SK-N-SH (cell line): ENCODE results near the gene ZNF682. TPM values are rescaled to one million over a fixed set of nuclear protein-coding genes. Genes with fewer than 3 reads are reported as not detected.

Experiments used
- CTCF ChIA-PET: fragments of 300-600, 350-600 bp; formaldehyde crosslinking; extraction: SDS; loops from one replicate; lab custom pipeline; 2021; lab: Yijun Ruan, JAX
- POLR2A ChIA-PET: fragments of 350-600 bp; sonication (Branson Sonifier 250); formaldehyde crosslinking; extraction: SDS; loops from one replicate; lab custom pipeline; 2020; ENCODE audit warnings: antibody characterized with exemption, inconsistent platforms; lab: Yijun Ruan, JAX
- DNase-seq: peaks from one replicate; pipeline ENCODE4 v3.0.0; 2012
- H2AFZ ChIP-seq: fragments of 200-600 bp; sonication (generic); 2 replicates; pipeline ENCODE4 v1.8.1; 2016; ENCODE audit warnings: antibody characterized with exemption, mild to moderate bottlenecking, low read depth
- H3F3A ChIP-seq: fragments of 200-600 bp; sonication (generic); replicated peaks from 2 replicates; pipeline ENCODE3; 2016; ENCODE audit warnings: antibody characterized with exemption, mild to moderate bottlenecking; ENCODE audit not compliant: insufficient read depth
- H3K27ac ChIP-seq, 2 experiments: fragments of 200-500 bp in 1 of 2; fragments of 200-600 bp in 1 of 2; sonication (Bioruptor generic) in 1 of 2; sonication (generic), shearing (Covaris generic) in 1 of 2; 2 replicates each; pipeline versions ENCODE4 v1.5.1 to v1.6.1; 2014 to 2016; ENCODE audit warnings: low read depth in 2 of 2, inconsistent platforms in 1 of 2, low read length in 1 of 2, mild to moderate bottlenecking in 1 of 2, mixed read lengths in 1 of 2
- H3K27me3 ChIP-seq: fragments of 200-600 bp; sonication (generic), shearing (Covaris generic); 2 replicates; pipeline ENCODE4 v1.6.1; 2016; ENCODE audit warnings: mixed run types; ENCODE audit not compliant: insufficient read depth
- H3K36me3 ChIP-seq, 2 experiments: fragments of 200-500 bp in 1 of 2; fragments of 200-600 bp in 1 of 2; sonication (Bioruptor generic) in 1 of 2; sonication (generic) in 1 of 2; replicated peaks in 1 of 2; 2 replicates each; pipeline versions ENCODE3 to v1.5.1; 2014 to 2016; ENCODE audit warnings: low read length in 1 of 2, mild to moderate bottlenecking in 1 of 2; ENCODE audit not compliant: insufficient read depth in 2 of 2, control insufficient read depth in 1 of 2
- H3K4me1 ChIP-seq, 2 experiments: fragments of 200-500 bp in 1 of 2; fragments of 200-600 bp in 1 of 2; sonication (Bioruptor generic) in 1 of 2; sonication (generic), shearing (Covaris generic) in 1 of 2; 2 replicates each; pipeline versions ENCODE4 v1.5.1 to v1.6.1; 2014 to 2016; ENCODE audit warnings: low read depth in 1 of 2, low read length in 1 of 2, mixed run types in 1 of 2; ENCODE audit not compliant: insufficient read depth in 2 of 2, control insufficient read depth in 1 of 2
- H3K4me2 ChIP-seq: fragments of 200-600 bp; sonication (generic), shearing (Covaris generic); 2 replicates; pipeline ENCODE4 v1.6.1; 2017; ENCODE audit warnings: mixed run types
- H3K4me3 ChIP-seq, 2 experiments: fragments of 200-500 bp in 1 of 2; fragments of 200-600 bp in 1 of 2; sonication (Bioruptor generic) in 1 of 2; sonication (generic), shearing (Covaris generic) in 1 of 2; 2 replicates each; pipeline versions ENCODE4 v1.5.1 to v1.8.1; 2014 to 2016; ENCODE audit warnings: low read depth in 2 of 2, inconsistent platforms in 1 of 2, low read length in 1 of 2, mild to moderate bottlenecking in 1 of 2, mixed read lengths in 1 of 2, moderate library complexity in 1 of 2
- H3K79me2 ChIP-seq: fragments of 200-600 bp; sonication (generic); 2 replicates; pipeline ENCODE4 v1.8.1; 2017; ENCODE audit warnings: mild to moderate bottlenecking; ENCODE audit not compliant: insufficient read depth
- H3K9ac ChIP-seq: fragments of 200-600 bp; sonication (generic); 2 replicates; pipeline ENCODE4 v1.6.1; 2017; ENCODE audit warnings: mixed run types
- H3K9me2 ChIP-seq: fragments of 200-600 bp; sonication (generic); 2 replicates; pipeline ENCODE4 v1.6.1; 2017; ENCODE audit warnings: mixed run types
- H3K9me3 ChIP-seq: fragments of 200-600 bp; sonication (generic); 2 replicates; pipeline ENCODE4 v1.6.1; 2017; ENCODE audit warnings: mixed run types, mild to moderate bottlenecking, moderate library complexity
- H4K20me1 ChIP-seq: fragments of 200-600 bp; sonication (generic); 2 replicates; pipeline ENCODE4 v1.6.1; 2017; ENCODE audit warnings: mild to moderate bottlenecking, mixed run types; ENCODE audit not compliant: insufficient read depth
- EP300 ChIP-seq, 2 experiments: IDR thresholded peaks; 2 replicates each; pipeline versions ENCODE4 v1.4.0 to v1.6.1; 2012; ENCODE audit warnings: borderline replicate concordance in 1 of 2, low read depth in 1 of 2, low read length in 1 of 2
- FOSL2 ChIP-seq: IDR thresholded peaks from 2 replicates; pipeline ENCODE4 v1.4.0; 2012; ENCODE audit warnings: low read depth, mild to moderate bottlenecking, moderate library complexity, borderline replicate concordance
- FOXM1 ChIP-seq: IDR thresholded peaks from 2 replicates; pipeline ENCODE4 v1.4.0; 2012; ENCODE audit warnings: low read depth, mild to moderate bottlenecking
- GATA2 ChIP-seq: sonication (generic); formaldehyde crosslinking; IDR thresholded peaks from 2 replicates; pipeline ENCODE4 v1.5.0; 2020; ENCODE audit warnings: mild to moderate bottlenecking, missing genetic modification reagents
- MEF2A ChIP-seq: IDR thresholded peaks from 2 replicates; pipeline ENCODE4 v1.4.0; 2012; ENCODE audit warnings: low read depth, borderline replicate concordance
- MXI1 ChIP-seq: IDR thresholded peaks from 2 replicates; pipeline ENCODE4 v1.6.1; 2012; ENCODE audit warnings: mild to moderate bottlenecking, low read depth, low read length, improper control_type of control experiment
- NFIC ChIP-seq: IDR thresholded peaks from 2 replicates; pipeline ENCODE4 v1.4.0; 2012; ENCODE audit warnings: borderline replicate concordance
- POLR2AphosphoS5 ChIP-seq: IDR thresholded peaks from 2 replicates; pipeline ENCODE4 v1.6.1; 2012; ENCODE audit warnings: low read depth, low read length
- RAD21 ChIP-seq: IDR thresholded peaks from 2 replicates; pipeline ENCODE4 v1.6.1; 2012; ENCODE audit warnings: mild to moderate bottlenecking, low read length
- RCOR1 ChIP-seq: fragments of 150-350 bp; IDR thresholded peaks from 2 replicates; pipeline ENCODE4 v1.6.1; 2017; ENCODE audit warnings: antibody characterized with exemption, low read length
- SIN3A ChIP-seq: IDR thresholded peaks from 2 replicates; pipeline ENCODE4 v1.6.1; 2012; ENCODE audit warnings: low read depth, mild to moderate bottlenecking, low read length, moderate library complexity, borderline replicate concordance
- SMC3 ChIP-seq: IDR thresholded peaks from 2 replicates; pipeline ENCODE4 v1.6.1; 2012; ENCODE audit warnings: low read depth, low read length, improper control_type of control experiment
- TAF1 ChIP-seq: IDR thresholded peaks from 2 replicates; pipeline ENCODE4 v1.6.1; 2012; ENCODE audit warnings: low read depth, mild to moderate bottlenecking, low read length, moderate library complexity, borderline replicate concordance
- TCF12 ChIP-seq: IDR thresholded peaks from 2 replicates; pipeline ENCODE4 v1.4.0; 2012
- TEAD4 ChIP-seq: IDR thresholded peaks from 2 replicates; pipeline ENCODE4 v1.4.0; 2012; ENCODE audit warnings: mild to moderate bottlenecking, borderline replicate concordance; ENCODE audit not compliant: insufficient read depth
- YY1 ChIP-seq: IDR thresholded peaks from 2 replicates; pipeline ENCODE4 v1.4.0; 2012; ENCODE audit warnings: low read depth, mild to moderate bottlenecking
- WGBS: methylation state at CpG from one replicate; pipeline ENCODE4 v1.1.6; 2017; ENCODE audit warnings: low lambda C conversion rate; 5-methylcytosine and 5-hydroxymethylcytosine counted together
- polyA plus RNA-seq, 3 experiments: library from polyadenylated mRNA; depleted of rRNA; stranded (reverse); fragments of >200 nt; gene quantifications; 2 replicates each; pipeline ENCODE4 v1.2.3, GENCODE V29; 2012
- TF ChIP-seq, protein P1 (sequence below): IDR thresholded peaks from 2 replicates; pipeline ENCODE4 v1.4.0; 2012; ENCODE audit warnings: low read depth
- TF ChIP-seq, protein P2 (sequence below): IDR thresholded peaks from 2 replicates; pipeline ENCODE4 v1.4.0; 2012; ENCODE audit warnings: low read depth, borderline replicate concordance
- TF ChIP-seq, protein P3 (sequence below): fragments of 150-350 bp; IDR thresholded peaks from 2 replicates; pipeline ENCODE4 v1.6.1; 2016; ENCODE audit warnings: mild to moderate bottlenecking, low read depth, low read length
- TF ChIP-seq, protein P4 (sequence below): fragments of 200-600 bp; sonication (generic); IDR thresholded peaks from 2 replicates; pipeline ENCODE4 v1.6.1; 2017; ENCODE audit warnings: antibody characterized with exemption, mild to moderate bottlenecking, moderate library complexity
- TF ChIP-seq, protein P5 (sequence below): IDR thresholded peaks from 2 replicates; pipeline ENCODE4 v1.6.1; 2012; ENCODE audit warnings: mild to moderate bottlenecking, low read depth, low read length, moderate library complexity
- TF ChIP-seq, protein P6 (sequence below): fragments of 150-350 bp; IDR thresholded peaks from 2 replicates; pipeline ENCODE4 v1.6.1; 2017; ENCODE audit warnings: antibody characterized with exemption, low read length, low read depth, borderline replicate concordance

ZNF682 gene
- polyA plus RNA-seq, 1 of the 3 experiments (the other 2 are of a cell fraction) = 1.7 TPM

DNA sequence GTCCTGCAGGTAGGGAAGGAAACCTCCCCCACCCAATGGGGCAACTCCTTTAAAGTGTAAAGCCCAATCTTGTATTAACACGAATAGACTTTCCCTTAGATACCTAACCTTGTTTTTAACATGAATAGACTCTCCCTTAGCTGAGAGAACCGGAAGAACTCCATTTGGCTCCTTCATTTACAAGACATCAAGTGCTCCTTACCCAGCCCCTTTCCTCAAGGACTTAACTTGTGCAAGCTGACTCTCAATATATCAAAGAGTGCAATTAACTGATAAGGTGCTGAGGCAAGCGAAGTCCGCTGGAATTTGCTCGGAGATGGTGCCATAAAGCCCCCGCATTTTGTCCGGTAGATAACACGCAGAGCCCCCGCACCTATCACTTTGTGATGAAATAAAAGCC, 28.6 kb upstream of the ZNF682 start (continued):
- TF ChIP-seq MEF2A = no peak
- TF ChIP-seq, protein P1, sequence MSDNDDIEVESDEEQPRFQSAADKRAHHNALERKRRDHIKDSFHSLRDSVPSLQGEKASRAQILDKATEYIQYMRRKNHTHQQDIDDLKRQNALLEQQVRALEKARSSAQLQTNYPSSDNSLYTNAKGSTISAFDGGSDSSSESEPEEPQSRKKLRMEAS = no peak
- TF ChIP-seq TCF12 = no peak
- TF ChIP-seq NFIC = no peak
- TF ChIP-seq, protein P2, sequence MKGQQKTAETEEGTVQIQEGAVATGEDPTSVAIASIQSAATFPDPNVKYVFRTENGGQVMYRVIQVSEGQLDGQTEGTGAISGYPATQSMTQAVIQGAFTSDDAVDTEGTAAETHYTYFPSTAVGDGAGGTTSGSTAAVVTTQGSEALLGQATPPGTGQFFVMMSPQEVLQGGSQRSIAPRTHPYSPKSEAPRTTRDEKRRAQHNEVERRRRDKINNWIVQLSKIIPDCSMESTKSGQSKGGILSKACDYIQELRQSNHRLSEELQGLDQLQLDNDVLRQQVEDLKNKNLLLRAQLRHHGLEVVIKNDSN = no peak
- TF ChIP-seq RCOR1 = no peak
- no peak for TF ChIP-seq SMC3
- TF ChIP-seq GATA2 (CRISPR knock-in tag) = no peak
- no peak for TF ChIP-seq SIN3A
- TF ChIP-seq, protein P3, sequence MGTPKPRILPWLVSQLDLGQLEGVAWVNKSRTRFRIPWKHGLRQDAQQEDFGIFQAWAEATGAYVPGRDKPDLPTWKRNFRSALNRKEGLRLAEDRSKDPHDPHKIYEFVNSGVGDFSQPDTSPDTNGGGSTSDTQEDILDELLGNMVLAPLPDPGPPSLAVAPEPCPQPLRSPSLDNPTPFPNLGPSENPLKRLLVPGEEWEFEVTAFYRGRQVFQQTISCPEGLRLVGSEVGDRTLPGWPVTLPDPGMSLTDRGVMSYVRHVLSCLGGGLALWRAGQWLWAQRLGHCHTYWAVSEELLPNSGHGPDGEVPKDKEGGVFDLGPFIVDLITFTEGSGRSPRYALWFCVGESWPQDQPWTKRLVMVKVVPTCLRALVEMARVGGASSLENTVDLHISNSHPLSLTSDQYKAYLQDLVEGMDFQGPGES = no peak
- TF ChIP-seq, protein P4, sequence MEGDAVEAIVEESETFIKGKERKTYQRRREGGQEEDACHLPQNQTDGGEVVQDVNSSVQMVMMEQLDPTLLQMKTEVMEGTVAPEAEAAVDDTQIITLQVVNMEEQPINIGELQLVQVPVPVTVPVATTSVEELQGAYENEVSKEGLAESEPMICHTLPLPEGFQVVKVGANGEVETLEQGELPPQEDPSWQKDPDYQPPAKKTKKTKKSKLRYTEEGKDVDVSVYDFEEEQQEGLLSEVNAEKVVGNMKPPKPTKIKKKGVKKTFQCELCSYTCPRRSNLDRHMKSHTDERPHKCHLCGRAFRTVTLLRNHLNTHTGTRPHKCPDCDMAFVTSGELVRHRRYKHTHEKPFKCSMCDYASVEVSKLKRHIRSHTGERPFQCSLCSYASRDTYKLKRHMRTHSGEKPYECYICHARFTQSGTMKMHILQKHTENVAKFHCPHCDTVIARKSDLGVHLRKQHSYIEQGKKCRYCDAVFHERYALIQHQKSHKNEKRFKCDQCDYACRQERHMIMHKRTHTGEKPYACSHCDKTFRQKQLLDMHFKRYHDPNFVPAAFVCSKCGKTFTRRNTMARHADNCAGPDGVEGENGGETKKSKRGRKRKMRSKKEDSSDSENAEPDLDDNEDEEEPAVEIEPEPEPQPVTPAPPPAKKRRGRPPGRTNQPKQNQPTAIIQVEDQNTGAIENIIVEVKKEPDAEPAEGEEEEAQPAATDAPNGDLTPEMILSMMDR = no peak
- no peak for TF ChIP-seq TEAD4

DNA sequence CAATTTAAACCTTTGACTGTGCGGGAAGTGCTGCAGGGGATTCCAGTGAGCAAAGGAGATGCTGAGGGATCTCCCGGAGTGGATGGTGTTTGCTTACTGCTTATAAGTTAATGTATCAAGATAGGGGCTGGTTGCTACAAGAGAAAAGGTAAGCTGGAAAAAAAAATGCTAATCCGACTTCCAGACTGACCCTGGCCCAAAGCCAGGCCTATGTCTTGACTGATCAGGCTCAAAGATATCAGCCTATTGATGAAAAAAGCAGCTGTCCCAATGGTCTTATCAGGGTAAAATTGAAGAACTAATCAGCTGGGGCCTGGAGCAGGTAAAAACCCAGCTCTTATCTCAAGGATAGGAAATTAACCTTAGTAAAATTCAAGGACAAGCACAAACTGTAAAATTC, 27.6 kb upstream of the ZNF682 start:
- H4K20me1 ChIP-seq = no peaks in the 10 kb centered on the region
- POLR2A ChIA-PET = no interaction called here
- no peaks in the 10 kb centered on the region for H3K79me2 ChIP-seq
- no peak overlapping the region for H3K4me2 ChIP-seq
- 30% methylated on average over 3 of the region's 3 CpGs for WGBS
- H3K36me3 ChIP-seq = no peaks in the 10 kb centered on the region
- no peaks in the 10 kb centered on the region for H3K9me3 ChIP-seq
- no peak overlapping the region for H3K4me3 ChIP-seq
- no peak overlapping the region for H3K9ac ChIP-seq
- H3K4me1 ChIP-seq = no peaks in the 10 kb centered on the region
- H2AFZ ChIP-seq = no peak overlapping the region
- CTCF ChIA-PET = interaction anchor here (1.3 to 1.5 kb wide), 2 partner anchors 9 to 534 kb away, joined by 3 to 4 read pairs; no protein-coding TSS in a partner anchor
- no peaks in the 10 kb centered on the region for H3K9me2 ChIP-seq
- H3F3A ChIP-seq = no peaks in the 10 kb centered on the region
- H3K27ac ChIP-seq = no peak overlapping the region
- H3K27me3 ChIP-seq = no peaks in the 10 kb centered on the region
- DNase-seq = no peak
- TF ChIP-seq NFIC (no peak), TAF1 (no peak), POLR2AphosphoS5 (no peak), MXI1 (no peak), EP300 (IDR thresholded peaks at IDR 0.05; ENCODE audit: borderline replicate concordance in 1 of 2, low read depth in 1 of 2, low read length in 1 of 2) (no peak), YY1 (no peak), FOSL2 (no peak), RAD21 (no peak), FOXM1 (no peak)
- TF ChIP-seq, protein P5, sequence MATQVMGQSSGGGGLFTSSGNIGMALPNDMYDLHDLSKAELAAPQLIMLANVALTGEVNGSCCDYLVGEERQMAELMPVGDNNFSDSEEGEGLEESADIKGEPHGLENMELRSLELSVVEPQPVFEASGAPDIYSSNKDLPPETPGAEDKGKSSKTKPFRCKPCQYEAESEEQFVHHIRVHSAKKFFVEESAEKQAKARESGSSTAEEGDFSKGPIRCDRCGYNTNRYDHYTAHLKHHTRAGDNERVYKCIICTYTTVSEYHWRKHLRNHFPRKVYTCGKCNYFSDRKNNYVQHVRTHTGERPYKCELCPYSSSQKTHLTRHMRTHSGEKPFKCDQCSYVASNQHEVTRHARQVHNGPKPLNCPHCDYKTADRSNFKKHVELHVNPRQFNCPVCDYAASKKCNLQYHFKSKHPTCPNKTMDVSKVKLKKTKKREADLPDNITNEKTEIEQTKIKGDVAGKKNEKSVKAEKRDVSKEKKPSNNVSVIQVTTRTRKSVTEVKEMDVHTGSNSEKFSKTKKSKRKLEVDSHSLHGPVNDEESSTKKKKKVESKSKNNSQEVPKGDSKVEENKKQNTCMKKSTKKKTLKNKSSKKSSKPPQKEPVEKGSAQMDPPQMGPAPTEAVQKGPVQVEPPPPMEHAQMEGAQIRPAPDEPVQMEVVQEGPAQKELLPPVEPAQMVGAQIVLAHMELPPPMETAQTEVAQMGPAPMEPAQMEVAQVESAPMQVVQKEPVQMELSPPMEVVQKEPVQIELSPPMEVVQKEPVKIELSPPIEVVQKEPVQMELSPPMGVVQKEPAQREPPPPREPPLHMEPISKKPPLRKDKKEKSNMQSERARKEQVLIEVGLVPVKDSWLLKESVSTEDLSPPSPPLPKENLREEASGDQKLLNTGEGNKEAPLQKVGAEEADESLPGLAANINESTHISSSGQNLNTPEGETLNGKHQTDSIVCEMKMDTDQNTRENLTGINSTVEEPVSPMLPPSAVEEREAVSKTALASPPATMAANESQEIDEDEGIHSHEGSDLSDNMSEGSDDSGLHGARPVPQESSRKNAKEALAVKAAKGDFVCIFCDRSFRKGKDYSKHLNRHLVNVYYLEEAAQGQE = no peak
- TF ChIP-seq, protein P6, sequence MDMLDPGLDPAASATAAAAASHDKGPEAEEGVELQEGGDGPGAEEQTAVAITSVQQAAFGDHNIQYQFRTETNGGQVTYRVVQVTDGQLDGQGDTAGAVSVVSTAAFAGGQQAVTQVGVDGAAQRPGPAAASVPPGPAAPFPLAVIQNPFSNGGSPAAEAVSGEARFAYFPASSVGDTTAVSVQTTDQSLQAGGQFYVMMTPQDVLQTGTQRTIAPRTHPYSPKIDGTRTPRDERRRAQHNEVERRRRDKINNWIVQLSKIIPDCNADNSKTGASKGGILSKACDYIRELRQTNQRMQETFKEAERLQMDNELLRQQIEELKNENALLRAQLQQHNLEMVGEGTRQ = no peak
